Measurements from ENCODE around the gene ZBED4.

DNA sequence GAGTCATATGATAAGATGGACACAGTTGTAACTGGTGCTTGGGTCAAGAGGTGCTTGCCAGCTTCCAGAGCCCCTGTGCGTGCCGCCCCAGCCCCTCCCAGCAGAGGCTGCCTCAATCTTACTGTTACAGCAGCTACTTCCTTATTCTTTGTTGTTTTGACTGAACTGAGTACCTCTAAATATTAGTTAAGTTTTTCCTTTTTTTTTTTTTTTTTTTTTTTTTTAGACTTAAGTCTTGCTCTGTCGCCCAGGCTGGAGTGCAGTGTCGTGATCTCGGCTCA is 8.8 kb downstream of the ZBED4 start:
- TF ChIP-seq, protein P1, sequence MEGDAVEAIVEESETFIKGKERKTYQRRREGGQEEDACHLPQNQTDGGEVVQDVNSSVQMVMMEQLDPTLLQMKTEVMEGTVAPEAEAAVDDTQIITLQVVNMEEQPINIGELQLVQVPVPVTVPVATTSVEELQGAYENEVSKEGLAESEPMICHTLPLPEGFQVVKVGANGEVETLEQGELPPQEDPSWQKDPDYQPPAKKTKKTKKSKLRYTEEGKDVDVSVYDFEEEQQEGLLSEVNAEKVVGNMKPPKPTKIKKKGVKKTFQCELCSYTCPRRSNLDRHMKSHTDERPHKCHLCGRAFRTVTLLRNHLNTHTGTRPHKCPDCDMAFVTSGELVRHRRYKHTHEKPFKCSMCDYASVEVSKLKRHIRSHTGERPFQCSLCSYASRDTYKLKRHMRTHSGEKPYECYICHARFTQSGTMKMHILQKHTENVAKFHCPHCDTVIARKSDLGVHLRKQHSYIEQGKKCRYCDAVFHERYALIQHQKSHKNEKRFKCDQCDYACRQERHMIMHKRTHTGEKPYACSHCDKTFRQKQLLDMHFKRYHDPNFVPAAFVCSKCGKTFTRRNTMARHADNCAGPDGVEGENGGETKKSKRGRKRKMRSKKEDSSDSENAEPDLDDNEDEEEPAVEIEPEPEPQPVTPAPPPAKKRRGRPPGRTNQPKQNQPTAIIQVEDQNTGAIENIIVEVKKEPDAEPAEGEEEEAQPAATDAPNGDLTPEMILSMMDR (IDR thresholded peaks at IDR 0.05) = no peak
- TF ChIP-seq POLR2AphosphoS5 (IDR thresholded peaks at IDR 0.05) = no peak
- TF ChIP-seq POLR2A (IDR thresholded peaks at IDR 0.05) = no peak
